Urothelium cell line (cell line): ENCODE data around the gene HOXA4.

Experiments
- DNase-seq: peaks from one replicate; pipeline ENCODE4 v3.0.0; 2011; ENCODE audit warnings: low spot score, mixed read lengths
- FAIRE-seq: peaks from 2 replicates; lab custom pipeline; 2011; peaks lifted over from hg19 to GRCh38; lab: Jason Lieb, UNC

The HOXA4 gene

GRCh38 chr7:27148756-27149641 is 18.4 kb upstream of the HOXA4 start:
- FAIRE-seq (no peak), DNase-seq (no peak)

- FAIRE-seq (no peak), DNase-seq (no peak)
Measured at GRCh38 chr7:27148031-27148755, 17.6 kb upstream of the HOXA4 start.

- FAIRE-seq (no peak), DNase-seq (no peak)
Measured at GRCh38 chr7:27147199-27148030, 16.9 kb upstream of the HOXA4 start, which contains the start of gene HOXA6. Gene HOXA6, minus strand, starts transcription at chr7:27147774. Its CDS starts 25 bp downstream, at chr7:27147749.

DNA sequence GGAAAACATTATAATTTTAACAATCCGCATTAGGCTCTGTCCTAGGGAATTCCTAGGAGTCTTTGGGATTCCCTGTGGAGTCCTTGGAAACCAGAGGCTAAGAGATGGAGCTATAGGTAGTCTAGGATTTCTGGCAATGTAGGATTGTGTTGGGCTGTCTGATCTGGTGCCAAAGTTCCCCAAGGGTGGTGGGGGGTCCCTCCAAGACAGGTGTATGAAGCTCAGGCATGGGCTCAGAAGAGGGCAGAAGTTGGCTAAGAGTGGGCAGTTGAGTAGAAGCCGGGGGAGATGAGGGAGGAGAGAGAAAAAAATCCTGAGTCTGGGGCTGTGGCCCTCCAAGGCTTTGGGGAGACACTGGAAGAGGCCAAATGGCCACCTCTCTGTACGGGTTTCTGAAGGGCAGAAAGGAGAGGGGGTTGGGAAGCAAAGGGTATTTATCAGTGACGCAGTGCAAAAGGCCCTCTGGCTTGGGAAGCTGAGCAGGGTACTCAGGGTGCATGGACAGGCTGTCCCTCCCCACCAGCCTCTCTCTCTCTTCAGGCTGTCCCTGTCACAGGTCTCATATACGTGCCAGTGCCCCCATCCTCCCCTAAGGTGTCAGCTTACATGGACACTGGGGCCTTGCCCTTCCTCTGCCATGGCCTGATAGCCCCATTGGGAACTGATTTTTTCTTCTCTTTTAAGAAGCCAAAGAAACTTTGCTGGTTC is 16.1 kb upstream of the HOXA4 start:
- DNase-seq (no peak), FAIRE-seq (no peak)

DNA sequence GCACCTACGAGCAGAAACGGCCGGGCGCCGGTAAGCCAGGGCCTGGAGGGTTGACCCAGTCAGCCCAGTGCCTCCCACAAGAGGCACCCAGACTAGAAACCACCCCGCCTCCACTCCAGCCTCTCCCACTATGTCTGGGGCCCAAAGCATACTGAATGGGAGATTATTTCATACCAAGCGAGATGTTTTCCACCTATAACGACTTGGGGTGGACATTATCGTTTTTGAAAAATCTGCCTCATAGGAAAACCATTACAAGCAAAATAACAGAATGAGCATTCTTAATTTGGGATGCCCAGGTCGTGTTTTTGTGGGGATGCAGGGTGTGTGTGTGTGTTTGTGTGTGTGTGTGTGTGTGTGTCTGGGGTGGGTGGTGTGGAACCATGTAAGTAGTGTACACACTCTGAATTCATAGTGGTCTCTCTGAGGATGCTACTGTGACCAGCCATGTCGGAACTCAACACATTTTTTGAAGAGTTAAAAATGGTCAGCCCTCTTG is 15.4 kb upstream of the HOXA4 start:
- no peak for FAIRE-seq

DNA sequence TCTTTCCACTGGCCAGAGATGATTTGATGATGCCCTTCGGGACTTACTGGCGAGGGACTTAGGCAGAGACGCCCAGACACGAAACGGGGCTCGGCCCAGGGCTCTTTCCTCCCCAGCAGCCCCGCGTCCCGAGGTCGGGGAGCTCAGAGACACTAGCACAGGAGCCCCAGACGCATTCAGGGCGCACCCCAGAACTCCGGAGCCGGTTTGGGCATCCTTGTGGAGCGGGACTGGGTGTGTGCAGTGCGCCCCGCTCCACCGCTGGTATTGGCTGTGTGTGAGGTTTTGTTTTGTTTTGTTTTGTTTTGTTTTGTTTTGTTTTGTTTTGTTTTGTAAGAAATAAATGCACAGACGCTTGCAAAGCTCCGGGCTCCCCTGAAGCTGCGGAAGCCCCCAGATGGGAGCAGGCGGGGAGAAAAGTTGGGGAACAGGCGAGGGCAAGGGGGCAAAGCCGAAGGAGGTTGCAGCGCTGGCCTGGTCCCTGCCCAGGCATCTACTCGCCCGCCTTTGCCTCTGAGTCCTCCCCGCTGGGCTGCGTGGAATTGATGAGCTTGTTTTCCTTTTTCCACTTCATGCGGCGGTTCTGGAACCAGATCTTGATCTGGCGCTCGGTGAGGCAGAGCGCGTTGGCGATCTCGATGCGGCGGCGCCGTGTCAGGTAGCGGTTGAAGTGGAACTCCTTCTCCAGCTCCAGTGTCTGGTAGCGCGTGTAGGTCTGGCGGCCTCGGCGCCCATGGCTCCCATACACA is 14.8 kb upstream of the HOXA4 start:
- no peak for DNase-seq
- no peak for FAIRE-seq

More for the DNA sequence above, 15.4 kb upstream of the HOXA4 start:
- no peak for DNase-seq

DNA sequence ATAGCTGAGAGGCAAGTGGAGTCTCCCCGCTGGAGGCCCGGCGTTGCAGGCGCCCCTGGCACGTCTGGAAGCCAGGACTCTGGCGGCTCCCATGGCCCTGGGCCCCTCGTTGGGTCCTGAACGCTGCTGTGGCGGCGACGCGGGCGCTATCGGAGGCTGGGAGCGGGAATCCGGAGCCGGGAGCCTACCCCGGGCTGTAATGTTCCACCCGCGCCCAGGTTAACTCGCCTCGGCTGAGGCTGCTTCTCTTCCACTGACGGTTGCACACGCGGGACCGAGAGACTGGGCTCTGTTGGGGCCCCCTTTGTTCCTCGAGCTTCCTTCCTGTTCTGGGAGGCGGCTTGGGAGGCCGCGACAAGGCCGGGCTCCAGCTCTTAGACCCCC is 14.2 kb upstream of the HOXA4 start:
- FAIRE-seq: no peak
- DNase-seq: no peak

GRCh38 chr7:27143950-27144780 is 13.6 kb upstream of the HOXA4 start:
- DNase-seq (no peak), FAIRE-seq (peak; percentile 46)

DNA sequence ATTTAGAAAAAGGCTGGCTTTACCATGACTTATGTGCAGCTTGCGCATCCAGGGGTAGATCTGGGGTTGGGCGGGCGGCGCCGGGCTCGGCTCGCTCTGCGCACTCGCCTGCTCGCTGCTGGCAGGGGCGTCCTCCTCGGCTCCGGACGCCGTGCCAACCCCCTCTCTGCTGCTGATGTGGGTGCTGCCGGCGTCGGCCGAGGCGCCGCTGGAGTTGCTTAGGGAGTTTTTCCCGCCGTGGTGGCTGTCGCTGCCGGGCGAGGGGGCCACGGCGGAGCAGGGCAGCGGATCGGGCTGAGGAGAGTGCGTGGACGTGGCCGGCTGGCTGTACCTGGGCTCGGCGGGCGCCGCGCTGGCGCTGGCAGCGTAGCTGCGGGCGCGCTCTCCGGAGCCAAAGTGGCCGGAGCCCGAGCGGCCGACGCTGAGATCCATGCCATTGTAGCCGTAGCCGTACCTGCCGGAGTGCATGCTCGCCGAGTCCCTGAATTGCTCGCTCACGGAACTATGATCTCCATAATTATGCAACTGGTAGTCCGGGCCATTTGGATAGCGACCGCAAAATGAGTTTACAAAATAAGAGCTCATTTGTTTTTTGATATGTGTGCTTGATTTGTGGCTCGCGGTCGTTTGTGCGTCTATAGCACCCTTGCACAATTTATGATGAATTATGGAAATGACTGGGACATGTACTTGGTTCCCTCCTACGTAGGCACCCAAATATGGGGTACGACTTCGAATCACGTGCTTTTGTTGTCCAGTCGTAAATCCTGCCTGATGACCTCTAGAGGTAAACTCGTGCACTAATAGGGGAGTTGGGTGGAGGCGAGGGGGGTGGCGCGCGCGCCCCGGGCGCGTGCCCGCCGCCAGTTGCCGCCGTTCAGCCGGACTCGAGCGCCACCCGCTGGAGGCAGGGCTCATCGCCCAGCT is 12.7 kb upstream of the HOXA4 start, which contains the start of gene HOXA5:
Gene HOXA5 (minus strand): TSS at position 659 of the 927 bp plus-strand sequence. CDS start 74 bp downstream, at position 585.
- FAIRE-seq (peak; percentile 87), DNase-seq (peak; percentile 94)

- no peak for DNase-seq
- peak; percentile 73 for FAIRE-seq
Measured at GRCh38 chr7:27142580-27143022, 12.0 kb upstream of the HOXA4 start.

GRCh38 chr7:27141923-27142579 is 11.5 kb upstream of the HOXA4 start:
- FAIRE-seq: no peak
- DNase-seq: no peak

- no peak for FAIRE-seq
- no peak for DNase-seq
Measured at GRCh38 chr7:27141137-27141922, 10.8 kb upstream of the HOXA4 start.

DNA sequence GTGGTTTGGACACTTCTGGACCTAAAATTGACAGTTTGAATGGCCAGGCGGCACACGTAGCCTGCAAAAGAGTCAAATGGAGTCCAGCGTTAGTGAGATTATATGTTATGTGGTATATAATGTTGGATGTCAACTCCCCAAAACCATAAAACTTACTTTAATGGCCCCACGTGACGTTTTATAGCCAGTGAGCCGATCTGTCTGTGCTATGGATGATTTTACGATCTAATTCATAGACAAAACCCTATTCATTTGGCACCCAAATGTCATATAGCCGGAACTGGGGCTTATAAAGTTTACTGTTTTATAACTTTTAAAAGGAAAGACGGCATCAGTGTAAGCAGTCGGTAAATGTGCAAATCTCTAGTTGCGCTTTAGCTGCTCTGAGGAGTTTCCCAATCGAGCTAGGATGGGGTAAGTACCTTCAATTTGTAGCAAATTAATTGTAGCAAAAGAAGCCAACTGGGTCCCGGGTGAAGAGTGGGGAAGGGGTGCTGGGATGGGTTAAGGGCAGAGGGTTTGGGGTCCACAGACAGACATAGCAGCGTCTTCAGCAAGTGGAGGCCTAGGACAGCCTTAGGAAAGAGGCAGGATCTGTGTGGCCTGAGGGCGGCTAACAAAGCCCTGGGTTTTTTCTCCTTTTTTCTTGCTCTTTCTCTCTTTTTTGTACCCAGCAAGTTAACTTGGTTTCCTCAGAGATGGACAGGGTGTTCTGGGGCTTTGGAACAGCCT is 9.7 kb upstream of the HOXA4 start:
- no peak for DNase-seq
- no peak for FAIRE-seq

GRCh38 chr7:27139334-27140125 is 9.0 kb upstream of the HOXA4 start:
- no peak for DNase-seq

GRCh38 chr7:27138985-27139333 is 8.4 kb upstream of the HOXA4 start:
- FAIRE-seq (no peak), DNase-seq (no peak)

More at GRCh38 chr7:27139334-27140125, 9.0 kb upstream of the HOXA4 start:
- no peak for FAIRE-seq
